H1 (cell line): ENCODE results near the gene TGFBI. TPM values are rescaled to one million over a fixed set of nuclear protein-coding genes. Genes with fewer than 3 reads are reported as not detected.
A peak's percentile ranks its signal among the peaks of the same experiment; 100 is the strongest.

Experiments used
- CTCF ChIA-PET: fragments of 300-600 bp; sonication (Branson Sonifier 250); formaldehyde crosslinking; loops from one replicate; lab custom pipeline; 2021; ENCODE audit not compliant: partially characterized antibody; lab: Charles Lee
- POLR2A ChIA-PET: fragments of 300-600 bp; sonication (Branson Sonifier 250); formaldehyde crosslinking; loops from one replicate; lab custom pipeline; 2021; ENCODE audit warnings: inconsistent platforms; ENCODE audit not compliant: partially characterized antibody; lab: Charles Lee
- DNase-seq, 2 experiments: peaks; one replicate each; pipeline versions ENCODE4 v3.0.0 to v3.0.0-alpha.2; 2010 to 2022; ENCODE audit warnings: low spot score in 2 of 2, low read depth in 1 of 2, mixed read lengths in 1 of 2
- FAIRE-seq: peaks from 2 replicates; lab custom pipeline; 2011; peaks lifted over from hg19 to GRCh38; lab: Jason Lieb, UNC
- H2AFZ ChIP-seq: 2 replicates; pipeline ENCODE4 v1.8.1; 2012; ENCODE audit warnings: low read length, inconsistent platforms
- H2AK5ac ChIP-seq: 2 replicates; pipeline ENCODE4 v1.6.1; 2013; ENCODE audit warnings: low read depth, low read length
- H2BK120ac ChIP-seq: replicated peaks from 2 replicates; pipeline ENCODE3; 2013; ENCODE audit warnings: low read depth, low read length, inconsistent platforms
- H2BK12ac ChIP-seq: 2 replicates; pipeline ENCODE4 v1.6.1; 2013; ENCODE audit warnings: low read depth, low read length
- H2BK15ac ChIP-seq: 2 replicates; pipeline ENCODE4 v1.6.1; 2013; ENCODE audit warnings: low read length
- H2BK20ac ChIP-seq: 2 replicates; pipeline ENCODE4 v1.6.1; 2013; ENCODE audit warnings: low read length
- H2BK5ac ChIP-seq: 2 replicates; pipeline ENCODE4 v1.6.1; 2013; ENCODE audit warnings: low read depth, low read length
- H3K14ac ChIP-seq: 2 replicates; pipeline ENCODE4 v1.6.1; 2013; ENCODE audit warnings: inconsistent platforms; ENCODE audit not compliant: insufficient read length
- H3K18ac ChIP-seq: 2 replicates; pipeline ENCODE4 v1.6.1; 2013; ENCODE audit warnings: low read length; ENCODE audit errors: extremely low read depth
- H3K23ac ChIP-seq: 2 replicates; pipeline ENCODE4 v1.6.1; 2013; ENCODE audit warnings: inconsistent platforms; ENCODE audit not compliant: insufficient read length
- H3K23me2 ChIP-seq: 2 replicates; pipeline ENCODE4 v1.6.1; 2013; ENCODE audit warnings: low read depth, low read length
- H3K27ac ChIP-seq: 2 replicates; pipeline ENCODE4 v1.6.1; 2011; ENCODE audit warnings: low read depth, low read length, inconsistent platforms
- H3K27me3 ChIP-seq, 4 experiments: replicated peaks in 1 of 4; 1 replicate in 1 of 4; 2 replicates in 3 of 4; pipeline versions ENCODE4 v1.6.1 to v1.8.1; 2011 to 2013; ENCODE audit warnings: low read length in 3 of 4, mild to moderate bottlenecking in 3 of 4, inconsistent platforms in 2 of 4, mixed read lengths in 2 of 4, moderate library complexity in 1 of 4; ENCODE audit not compliant: control insufficient read depth in 3 of 4, insufficient read depth in 3 of 4; ENCODE audit errors: extremely low read depth in 1 of 4
- H3K36me3 ChIP-seq, 4 experiments: 2 replicates each; pipeline versions ENCODE4 v1.6.1 to v1.8.1; 2011 to 2013; ENCODE audit warnings: mild to moderate bottlenecking in 4 of 4, low read length in 3 of 4, moderate library complexity in 2 of 4, control low read depth in 1 of 4, inconsistent platforms in 1 of 4; ENCODE audit not compliant: insufficient read depth in 4 of 4, control insufficient read depth in 2 of 4
- H3K4ac ChIP-seq: replicated peaks from 2 replicates; pipeline ENCODE3; 2013; ENCODE audit warnings: low read length, low read depth, mixed read lengths, inconsistent platforms; ENCODE audit not compliant: insufficient read length
- H3K4me1 ChIP-seq, 4 experiments: replicated peaks in 1 of 4; 1 replicate in 1 of 4; 2 replicates in 3 of 4; pipeline versions ENCODE4 v1.6.1 to v1.8.1; 2011 to 2013; ENCODE audit warnings: low read length in 3 of 4, inconsistent platforms in 2 of 4, mixed read lengths in 1 of 4; ENCODE audit not compliant: insufficient read depth in 4 of 4, control insufficient read depth in 3 of 4
- H3K4me2 ChIP-seq, 2 experiments: 2 replicates each; pipeline versions ENCODE4 v1.6.1 to v1.8.1; 2011 to 2013; ENCODE audit warnings: low read depth in 2 of 2, low read length in 2 of 2, control low read depth in 1 of 2, inconsistent platforms in 1 of 2, mild to moderate bottlenecking in 1 of 2; ENCODE audit not compliant: insufficient read depth in 1 of 2
- H3K4me3 ChIP-seq, 4 experiments: fragments of 200-600, 300-600 bp in 1 of 4; sonication (generic), shearing (Covaris generic), sonication (Bioruptor Twin) in 1 of 4; 2 replicates each; pipeline versions ENCODE4 v1.5.1 to v1.8.1; 2011 to 2016; ENCODE audit warnings: low read length in 4 of 4, low read depth in 3 of 4, control low read depth in 2 of 4, inconsistent platforms in 2 of 4, mild to moderate bottlenecking in 2 of 4, mixed read lengths in 1 of 4, moderate library complexity in 1 of 4; ENCODE audit not compliant: insufficient read depth in 2 of 4; ENCODE audit errors: extremely low read depth in 1 of 4
- H3K56ac ChIP-seq: replicated peaks from 2 replicates; pipeline ENCODE3; 2013; ENCODE audit warnings: low read depth, mild to moderate bottlenecking, mixed read lengths, low read length, inconsistent platforms; ENCODE audit not compliant: insufficient read length
- H3K79me1 ChIP-seq: 2 replicates; pipeline ENCODE4 v1.6.1; 2013; ENCODE audit warnings: low read depth, low read length, control low read depth
- H3K79me2 ChIP-seq, 2 experiments: 2 replicates each; pipeline versions ENCODE4 v1.6.1 to v1.8.1; 2012 to 2013; ENCODE audit warnings: low read length in 2 of 2, mild to moderate bottlenecking in 2 of 2, inconsistent platforms in 1 of 2; ENCODE audit not compliant: insufficient read depth in 2 of 2, control insufficient read depth in 1 of 2
- H3K9ac ChIP-seq, 4 experiments: replicated peaks in 1 of 4; 1 replicate in 1 of 4; 2 replicates in 3 of 4; pipeline versions ENCODE4 v1.6.1 to v1.8.1; 2011 to 2013; ENCODE audit warnings: low read depth in 3 of 4, low read length in 3 of 4, control low read depth in 2 of 4, mild to moderate bottlenecking in 2 of 4, moderate library complexity in 2 of 4, inconsistent platforms in 1 of 4; ENCODE audit errors: extremely low read depth in 1 of 4
- H3K9me3 ChIP-seq, 2 experiments: 2 replicates each; pipeline versions ENCODE4 v1.6.1 to v1.8.1; 2012 to 2013; ENCODE audit warnings: mild to moderate bottlenecking in 2 of 2, moderate library complexity in 2 of 2, control low read depth in 1 of 2, inconsistent platforms in 1 of 2, low read depth in 1 of 2, low read length in 1 of 2, mixed read lengths in 1 of 2; ENCODE audit not compliant: insufficient read depth in 2 of 2
- H4K20me1 ChIP-seq, 2 experiments: replicated peaks in 1 of 2; 2 replicates each; pipeline versions ENCODE3 to v1.8.1; 2011 to 2013; ENCODE audit warnings: inconsistent platforms in 2 of 2, low read length in 2 of 2, mild to moderate bottlenecking in 1 of 2; ENCODE audit not compliant: insufficient read depth in 2 of 2, control insufficient read depth in 1 of 2
- H4K5ac ChIP-seq: 2 replicates; pipeline ENCODE4 v1.6.1; 2013; ENCODE audit warnings: low read length, low read depth, mixed read lengths, inconsistent platforms; ENCODE audit not compliant: insufficient read length
- H4K8ac ChIP-seq: 2 replicates; pipeline ENCODE4 v1.8.0; 2013; ENCODE audit warnings: mild to moderate bottlenecking, moderate library complexity, low read length, inconsistent platforms; ENCODE audit not compliant: insufficient read depth; ENCODE audit errors: extremely low read depth
- H4K91ac ChIP-seq: replicated peaks from 2 replicates; pipeline ENCODE3; 2013; ENCODE audit warnings: low read length, mixed read lengths, inconsistent platforms; ENCODE audit not compliant: insufficient read length
- CEBPB ChIP-seq: IDR thresholded peaks from 2 replicates; pipeline ENCODE4 v1.6.1; 2012; ENCODE audit warnings: low read depth, low read length
- CTCF ChIP-seq, 3 experiments: IDR thresholded peaks; 1 replicate in 2 of 3; 2 replicates in 1 of 3; pipeline versions ENCODE4 v1.5.1 to v1.6.1; 2011; ENCODE audit warnings: low read length in 3 of 3, mild to moderate bottlenecking in 3 of 3, inconsistent platforms in 2 of 3, low read depth in 1 of 3, moderate library complexity in 1 of 3; ENCODE audit not compliant: insufficient read depth in 1 of 3; ENCODE audit errors: control extremely low read depth in 1 of 3
- PHF8 ChIP-seq: fragments of 200-600 bp; sonication (generic); conservative IDR thresholded peaks from 2 replicates; pipeline ENCODE4 v1.7.1; 2012; ENCODE audit warnings: low read depth, mild to moderate bottlenecking, inconsistent platforms, low read length, moderate library complexity
- RAD21 ChIP-seq, 2 experiments: IDR thresholded peaks in 1 of 2; conservative IDR thresholded peaks in 1 of 2; 2 replicates each; pipeline ENCODE4 v1.6.1; 2011; ENCODE audit warnings: low read depth in 2 of 2, low read length in 2 of 2, improper control_type of control experiment in 1 of 2, inconsistent platforms in 1 of 2, mild to moderate bottlenecking in 1 of 2, moderate library complexity in 1 of 2
- WGBS, 2 experiments: shearing (Covaris generic) in 1 of 2; methylation state at CpG; one replicate each; pipeline versions ENCODE4 v1.1.6 to v1.1.7; 2013 to 2015; ENCODE audit warnings: low lambda C conversion rate in 2 of 2, mixed read lengths in 2 of 2, inconsistent platforms in 1 of 2, low coverage in 1 of 2, missing lambda C conversion rate in 1 of 2; ENCODE audit not compliant: insufficient replicate concordance in 2 of 2, insufficient coverage in 1 of 2, insufficient read length in 1 of 2; ENCODE audit errors: extremely low coverage in 1 of 2, missing lambda C conversion rate in 1 of 2; 5-methylcytosine and 5-hydroxymethylcytosine counted together
- polyA plus RNA-seq, 7 experiments: library from polyadenylated mRNA; depleted of rRNA in 3 of 7; stranded (reverse) in 5 of 7; unstranded in 2 of 7; fragments of >200 nt in 5 of 7; fragments of 200-250 nt in 2 of 7; gene quantifications; 1 replicate in 5 of 7; 2 replicates in 1 of 7; 4 replicates in 1 of 7; pipeline versions ENCODE4 v1.2.1 to v1.2.3, GENCODE V29; 2011 to 2013; ENCODE audit warnings: missing spikeins in 2 of 7, mixed read lengths in 2 of 7
- total RNA-seq: library from RNA; stranded (reverse); fragmentation: NEBNext Ultra II Directional; extraction: Animal tissue kit (Norgen Biotek cat#: 25700); gene quantifications from 2 replicates; pipeline ENCODE4 v1.2.1, GENCODE V29; 2021

TGFBI gene
- total and polyA plus RNA-seq, 2 of the 8 experiments (the other 6 are each of a cell fraction or from before 2014, with no cell fraction given): 6.0 to 8.5 TPM

- peak in 1 of 2 experiments; percentile 92 for DNase-seq
- CTCF ChIA-PET: interaction anchor here (0.6 to 10.3 kb wide), 30 partner anchors 10 to 201 kb away, joined by 3 to 98 read pairs (median 4); no protein-coding TSS in a partner anchor
- peaks cover 0 to 4% (median 0%) of the 10 kb centered on the region in 4 experiments; a peak in 3 of 7 replicates for H3K27me3 ChIP-seq
- no peak overlapping the region for H3K23ac ChIP-seq
- no peak overlapping the region for H3K56ac ChIP-seq
- H3K4me3 ChIP-seq: no peak overlapping the region
- no peak overlapping the region for H4K8ac ChIP-seq
- H2BK15ac ChIP-seq: no peak overlapping the region
- peaks cover 2% of the 10 kb centered on the region; the same call in 1 of the 2 replicates for H3K23me2 ChIP-seq
- 0 out of 4 replicates have a peak overlapping the region, but pooled peaks of 1 of the 2 experiments have one; percentile 3 for H3K4me2 ChIP-seq
- H2BK20ac ChIP-seq: no peak overlapping the region
- no peak for FAIRE-seq
- H3K4ac ChIP-seq: no peak overlapping the region
- no peak overlapping the region for H4K5ac ChIP-seq
- no peak overlapping the region for H2BK5ac ChIP-seq
- no peak overlapping the region for H3K14ac ChIP-seq
- no peak overlapping the region for H2BK12ac ChIP-seq
- no peaks in the 10 kb centered on the region for H3K36me3 ChIP-seq
- TF ChIP-seq RAD21 (IDR thresholded peaks at IDR 0.05 in 1 of 2, conservative IDR thresholded peaks at IDR 0.05 in 1 of 2; ENCODE audit: low read depth in 2 of 2, low read length in 2 of 2): peak; percentile 68 to 75
- TF ChIP-seq CEBPB: 0 out of 2 replicates have a peak, but pooled peaks have one; percentile 36
- peak; percentile 76 to 87 (median 85) for TF ChIP-seq CTCF (IDR thresholded peaks at IDR 0.05; ENCODE audit: control extremely low read depth in 1 of 3, insufficient read depth in 1 of 3, low read depth in 1 of 3, low read length in 3 of 3)
- no peak for TF ChIP-seq PHF8
- TF ChIP-seq, all 59 proteins: peak for 3
- Histone ChIP-seq H3K18ac (no peak overlapping the region), H3K79me2 (no peaks in the 10 kb centered on the region), H3K79me1 (no peaks in the 10 kb centered on the region), H3K9me3 (no peaks in the 10 kb centered on the region; a peak in 1 of 4 replicates), H4K20me1 (no peaks in the 10 kb centered on the region), H3K4me1 (no peaks in the 10 kb centered on the region), H2BK120ac (no peak overlapping the region), H4K91ac (no peak overlapping the region), H2AK5ac (no peak overlapping the region), H2AFZ (peak overlapping the region; percentile 90; the same call in 1 of the 2 replicates), H3K9ac (no peak overlapping the region), H3K27ac (no peak overlapping the region)
- POLR2A ChIA-PET: interaction anchor here (0.8 kb wide), 1 partner anchor 51 kb away, joined by 3 read pairs; no protein-coding TSS in a partner anchor
- WGBS, 2 experiments: 47% methylated on average over 8 of the region's 8 CpGs; no CpG with 5 or more reads in 1 of the 2 experiments
Measured at GRCh38 chr5:136082390-136083193, 53.8 kb downstream of the TGFBI start.
